Measurements from ENCODE around the gene TMEM232.

DNA sequence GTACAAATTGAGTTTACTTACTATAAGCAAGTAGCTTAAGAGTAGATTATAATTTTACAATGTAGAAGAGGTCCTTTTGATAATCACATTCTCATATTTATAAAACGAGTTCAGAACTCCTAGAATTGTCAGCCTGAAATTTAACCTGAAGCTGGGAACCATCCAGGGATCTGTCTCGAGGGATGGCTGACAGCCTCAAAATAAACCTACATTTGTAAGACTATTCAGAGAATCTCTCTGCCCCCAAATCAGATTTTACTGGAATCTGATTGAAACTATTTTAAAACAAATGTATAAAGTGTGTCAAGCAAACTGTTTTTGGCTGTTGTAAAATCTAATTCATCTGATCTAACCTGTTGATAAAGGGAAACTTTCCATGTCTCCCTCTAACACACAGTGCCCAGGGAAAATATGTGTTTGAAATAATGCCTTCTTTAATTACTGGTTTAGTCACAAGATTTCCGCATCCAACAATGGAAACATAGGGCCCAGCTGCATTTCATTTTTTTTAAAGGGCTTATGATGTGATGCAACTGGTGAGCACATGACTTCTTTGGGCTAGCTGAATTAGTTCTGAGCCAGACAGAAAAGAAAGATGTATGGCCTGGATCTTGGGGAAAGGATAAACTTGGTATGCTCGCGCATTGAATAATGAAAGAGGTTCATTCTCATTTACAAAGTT is 42.7 kb upstream of the TMEM232 start:
- TF ChIP-seq, protein P1, sequence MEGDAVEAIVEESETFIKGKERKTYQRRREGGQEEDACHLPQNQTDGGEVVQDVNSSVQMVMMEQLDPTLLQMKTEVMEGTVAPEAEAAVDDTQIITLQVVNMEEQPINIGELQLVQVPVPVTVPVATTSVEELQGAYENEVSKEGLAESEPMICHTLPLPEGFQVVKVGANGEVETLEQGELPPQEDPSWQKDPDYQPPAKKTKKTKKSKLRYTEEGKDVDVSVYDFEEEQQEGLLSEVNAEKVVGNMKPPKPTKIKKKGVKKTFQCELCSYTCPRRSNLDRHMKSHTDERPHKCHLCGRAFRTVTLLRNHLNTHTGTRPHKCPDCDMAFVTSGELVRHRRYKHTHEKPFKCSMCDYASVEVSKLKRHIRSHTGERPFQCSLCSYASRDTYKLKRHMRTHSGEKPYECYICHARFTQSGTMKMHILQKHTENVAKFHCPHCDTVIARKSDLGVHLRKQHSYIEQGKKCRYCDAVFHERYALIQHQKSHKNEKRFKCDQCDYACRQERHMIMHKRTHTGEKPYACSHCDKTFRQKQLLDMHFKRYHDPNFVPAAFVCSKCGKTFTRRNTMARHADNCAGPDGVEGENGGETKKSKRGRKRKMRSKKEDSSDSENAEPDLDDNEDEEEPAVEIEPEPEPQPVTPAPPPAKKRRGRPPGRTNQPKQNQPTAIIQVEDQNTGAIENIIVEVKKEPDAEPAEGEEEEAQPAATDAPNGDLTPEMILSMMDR (IDR thresholded peaks at IDR 0.05; ENCODE audit: insufficient read depth, low read length), result no peak
- TF ChIP-seq POLR2AphosphoS5 (IDR thresholded peaks at IDR 0.05; ENCODE audit: low read depth) (no peak), GABPA (IDR thresholded peaks at IDR 0.05; ENCODE audit: low read depth) (no peak)

All from HL-60 (cell line).